GM21576 (cell line): ENCODE results near the gene ATL2.
"Not testable (repeated sequence)": the region's sequence is repeated elsewhere in the genome, so short reads cannot be mapped to it uniquely, and the experiment has no call there.

Experiments used
- ATAC-seq: cut with Tn5 transposase; IDR thresholded peaks from one replicate; pipeline ENCODE4 v1.9.1; 2021; ENCODE audit warnings: mild to moderate bottlenecking, moderate library complexity; ENCODE audit not compliant: unreplicated experiment

The ATL2 gene

DNA sequence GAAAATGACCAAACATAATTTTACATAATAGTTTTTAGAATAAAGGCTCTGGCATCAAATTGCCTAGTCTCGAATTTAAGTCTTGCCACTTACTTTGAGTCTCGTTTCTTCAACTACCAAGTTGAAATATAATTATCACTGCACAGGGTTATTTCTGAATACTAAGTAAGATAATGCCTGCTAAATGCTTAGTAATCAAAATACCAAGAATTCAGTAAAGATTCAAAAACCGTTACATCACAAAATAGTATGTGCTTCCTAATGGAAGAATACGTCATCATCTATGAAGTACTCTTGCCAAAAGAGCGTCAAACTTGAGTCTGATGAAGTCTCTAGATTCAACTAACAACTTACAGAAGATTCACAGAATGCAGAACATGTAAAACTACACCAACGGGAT is 40.5 kb downstream of the ATL2 start:
- ATAC-seq: no peak

DNA sequence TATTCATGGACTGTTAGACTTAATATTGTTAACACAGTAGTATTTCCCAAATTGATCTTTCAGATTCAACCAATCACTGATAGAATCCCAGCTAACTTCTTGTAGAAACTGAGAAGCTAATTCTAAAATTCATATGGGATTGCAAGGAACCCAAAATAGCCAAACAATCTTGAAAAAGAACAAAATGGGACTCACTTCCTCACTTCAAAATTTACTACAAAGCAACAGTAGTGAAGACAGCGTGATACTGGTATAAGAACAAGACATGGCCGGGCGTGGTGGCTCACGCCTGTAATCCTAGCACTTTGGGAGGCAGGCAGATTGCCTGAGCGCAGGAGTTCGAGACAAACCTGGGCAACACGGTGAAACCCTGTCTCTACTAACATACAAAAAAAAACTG is 46.3 kb downstream of the ATL2 start:
- ATAC-seq: no peak

DNA sequence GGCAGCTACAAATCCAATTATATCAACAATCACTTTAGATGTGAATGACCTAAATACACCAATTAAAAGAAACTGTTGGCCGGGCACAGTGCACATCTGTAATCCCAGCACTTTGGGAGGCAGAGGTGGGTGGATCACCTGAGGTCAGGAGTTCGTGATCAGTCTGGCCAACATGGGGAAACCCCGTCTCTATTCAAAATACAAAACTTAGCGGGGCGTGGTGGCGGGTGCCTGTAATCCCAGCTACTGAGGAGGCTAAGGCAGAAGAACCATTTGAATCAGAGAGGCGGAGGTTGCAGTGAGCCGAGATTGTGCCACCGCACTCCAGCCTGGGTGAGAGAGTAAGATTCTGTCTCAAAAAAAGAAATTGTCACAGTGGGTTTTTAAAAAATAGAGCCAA is 49.5 kb downstream of the ATL2 start:
- ATAC-seq: no peak

DNA sequence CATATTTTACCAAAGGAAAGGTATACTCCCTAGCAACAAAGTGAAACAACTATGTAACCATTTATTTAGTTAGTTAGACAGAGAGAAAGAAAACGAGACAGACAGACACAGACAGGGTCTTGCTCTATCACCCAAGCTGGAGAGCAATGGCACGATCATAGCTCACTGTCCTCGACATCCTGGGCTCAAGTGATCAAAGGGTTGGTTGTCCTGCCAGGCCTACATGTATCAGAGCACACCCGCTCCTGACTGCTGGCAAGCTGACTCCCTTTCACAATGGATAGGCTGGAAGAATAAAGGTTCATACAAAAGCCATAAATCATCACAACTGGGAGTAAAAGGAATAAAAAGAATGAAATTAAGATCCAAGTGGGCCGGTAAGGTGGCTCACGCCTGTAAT is 53.5 kb downstream of the ATL2 start:
- no peak for ATAC-seq

DNA sequence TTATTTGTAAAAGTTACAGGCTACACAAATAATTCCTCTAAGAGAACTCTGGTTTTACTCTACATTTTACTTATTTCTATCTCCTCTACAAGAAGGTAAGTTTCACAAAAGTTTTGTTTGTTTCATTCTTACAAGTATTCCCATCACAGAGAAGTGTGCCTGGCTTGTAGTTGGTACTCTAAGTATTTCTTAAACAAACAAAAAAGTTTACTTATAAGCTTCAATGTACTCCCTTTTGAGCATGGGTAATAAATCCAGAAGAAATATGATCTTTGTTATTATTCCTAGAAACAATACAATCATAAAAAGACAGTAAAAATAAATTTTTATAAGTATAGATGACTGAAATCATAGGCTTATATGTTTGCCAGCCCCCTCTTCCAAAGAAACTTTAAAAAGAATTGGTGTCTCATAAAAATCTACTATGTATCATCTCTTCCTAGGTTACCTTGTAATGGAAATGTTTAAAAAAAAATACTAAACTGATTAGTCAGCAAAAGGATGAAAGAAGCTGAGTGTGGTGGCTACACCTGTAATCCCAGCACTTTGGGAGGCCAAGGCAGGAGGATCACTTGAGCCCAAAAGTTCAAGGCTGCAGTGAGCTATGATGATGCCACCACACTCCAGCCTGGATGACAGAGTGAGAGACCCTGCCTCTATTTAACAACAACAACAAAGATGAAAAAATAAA is 54.7 kb downstream of the ATL2 start:
- no peak for ATAC-seq

DNA sequence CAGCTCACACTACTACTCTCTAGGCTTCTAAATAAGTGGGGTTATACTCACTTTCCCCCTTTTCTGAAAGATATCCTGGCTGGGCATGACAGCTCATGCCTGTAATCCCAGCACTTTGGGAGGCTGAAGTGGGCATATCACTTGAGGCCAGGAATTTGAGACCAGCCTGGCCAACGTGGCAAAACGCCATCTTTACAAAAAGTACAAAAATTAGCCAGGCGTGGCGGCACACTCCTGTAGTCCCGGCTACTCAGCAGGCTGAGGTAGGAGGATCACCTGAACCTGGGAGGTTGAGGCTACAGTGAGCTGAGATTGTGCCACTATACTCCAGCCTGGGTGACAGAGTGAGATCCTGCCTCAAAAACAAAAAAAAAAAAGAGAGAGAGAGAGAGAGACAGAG is 57.8 kb downstream of the ATL2 start:
- ATAC-seq: not testable (repeated sequence)

DNA sequence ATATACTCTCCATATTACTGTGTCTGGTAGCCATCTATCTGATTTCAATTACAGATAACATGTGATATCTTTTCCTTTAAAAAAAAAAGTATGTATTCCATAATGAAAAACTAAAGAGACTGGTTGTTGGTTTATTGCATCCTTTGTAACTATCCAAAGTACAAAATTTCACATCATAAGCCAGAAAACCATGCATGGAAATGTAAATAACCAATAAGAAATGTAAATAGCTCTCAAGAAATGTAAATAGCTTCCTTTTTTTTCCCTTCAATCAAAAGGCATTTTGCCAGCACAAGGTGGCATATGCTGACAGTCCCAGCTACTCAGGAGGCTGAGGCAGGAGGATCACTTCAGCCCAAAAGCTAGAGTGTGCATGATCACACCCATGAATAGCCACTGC is 59.3 kb downstream of the ATL2 start:
- no peak for ATAC-seq

DNA sequence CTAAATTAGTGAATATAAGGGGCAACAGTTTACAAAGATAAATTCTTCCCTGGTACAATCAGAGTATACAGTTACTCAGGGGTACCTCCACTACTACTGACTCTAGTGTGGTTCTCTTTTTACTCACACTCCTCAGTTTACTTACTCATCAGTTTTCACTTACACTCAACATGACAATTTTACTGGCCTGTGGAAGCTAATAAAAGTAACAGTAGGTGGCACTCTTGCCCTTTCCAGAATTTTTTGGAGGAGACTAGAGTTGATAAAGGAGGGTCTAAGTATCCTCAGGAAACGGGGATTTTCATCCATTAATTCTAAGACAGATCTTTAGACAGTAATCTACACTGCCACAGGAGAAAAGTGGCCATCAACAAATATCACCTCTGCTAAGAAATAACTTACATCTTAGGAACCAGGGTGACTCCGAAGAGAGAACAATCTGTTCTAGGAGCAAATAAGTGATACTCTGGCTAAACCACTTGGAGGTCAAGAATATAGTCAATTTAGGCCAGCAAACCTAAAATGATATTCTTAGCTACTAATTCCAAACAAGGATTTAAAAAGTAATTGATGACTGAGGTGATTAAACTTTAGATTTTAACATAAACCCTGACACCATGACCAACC is 61.3 kb downstream of the ATL2 start:
- ATAC-seq: no peak

DNA sequence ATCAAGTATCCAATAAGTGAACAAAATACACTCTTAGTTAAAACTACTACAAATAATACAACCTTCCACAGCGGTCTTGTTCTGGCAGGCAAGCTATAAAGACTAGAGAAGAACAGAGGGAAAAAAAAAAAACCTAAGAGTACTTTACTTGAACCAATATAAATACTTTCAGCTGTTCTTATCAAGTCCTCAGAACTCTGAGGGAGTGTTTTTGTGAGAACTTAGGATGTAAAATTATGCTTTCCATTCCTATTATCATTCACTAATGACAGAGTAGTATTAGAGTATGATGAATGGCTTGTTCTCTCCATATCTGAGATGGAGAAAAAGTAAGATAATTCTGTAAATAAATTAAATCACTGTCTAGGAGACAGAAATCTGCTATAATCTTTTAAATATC is 68.3 kb downstream of the ATL2 start:
- ATAC-seq: no peak

DNA sequence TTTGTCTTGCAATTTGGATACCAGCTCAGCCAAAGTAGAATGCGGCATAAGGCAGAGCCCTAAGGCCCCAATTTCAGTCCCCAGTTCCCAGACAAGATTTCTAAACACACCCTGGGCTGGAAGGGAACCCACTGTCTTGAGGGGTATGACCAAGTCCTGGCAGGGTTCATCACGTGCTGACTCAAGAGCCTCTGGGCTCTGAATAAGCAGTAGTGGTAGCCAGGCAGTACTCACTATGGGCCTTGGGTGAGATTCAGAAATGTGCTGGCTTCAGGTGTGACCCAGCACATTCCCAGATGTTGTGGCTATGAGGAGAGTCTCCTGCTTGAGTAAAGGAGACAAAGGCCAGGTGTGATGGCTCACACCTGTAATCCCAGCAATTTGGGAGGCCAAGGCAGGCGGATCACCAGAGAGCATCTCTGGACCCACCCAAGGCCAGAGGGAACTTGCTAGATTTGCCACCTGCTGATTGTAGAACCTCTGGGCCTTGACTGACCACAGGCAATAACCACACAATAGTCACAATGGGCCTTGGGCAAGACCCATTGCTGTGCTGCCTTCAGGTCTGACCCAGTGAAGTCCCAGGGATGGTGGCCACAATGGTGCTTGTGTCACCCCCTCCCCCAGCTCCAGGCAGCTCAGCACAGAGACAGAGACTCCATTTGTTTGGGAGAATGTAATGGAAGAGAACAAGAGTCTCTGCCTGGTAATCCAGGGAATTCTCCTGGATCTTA is 74.9 kb downstream of the ATL2 start:
- ATAC-seq: no peak

DNA sequence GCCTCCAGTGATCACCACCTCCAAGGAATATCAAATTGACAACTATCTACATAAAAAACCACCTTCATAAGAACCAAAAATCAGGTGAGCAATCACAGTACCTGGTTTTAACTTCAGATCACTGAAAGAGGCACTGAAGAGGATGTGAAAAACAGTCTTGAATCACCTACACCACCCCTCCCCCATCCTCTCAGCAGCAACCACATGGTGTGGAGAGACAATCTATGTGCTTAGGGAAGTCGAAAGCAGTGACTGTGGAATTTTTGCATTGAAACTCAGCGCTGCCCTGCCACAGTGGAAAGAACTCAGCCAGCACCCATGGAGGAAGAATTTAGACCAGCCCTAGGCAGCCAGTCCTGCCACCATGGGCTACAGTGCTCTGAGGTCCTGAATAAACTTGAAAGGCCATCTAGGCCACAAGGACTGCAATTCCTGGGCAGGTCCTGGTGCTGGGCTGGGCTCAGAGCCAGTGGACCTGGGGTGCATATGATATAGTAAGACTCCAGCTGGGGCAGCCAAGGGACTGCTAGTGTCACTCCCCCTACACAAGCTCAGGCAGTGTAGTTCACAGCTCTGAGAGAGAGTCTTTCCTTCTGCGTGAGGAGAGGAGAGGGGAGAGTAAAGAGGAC is 75.6 kb downstream of the ATL2 start:
- peak; percentile 87 for ATAC-seq

DNA sequence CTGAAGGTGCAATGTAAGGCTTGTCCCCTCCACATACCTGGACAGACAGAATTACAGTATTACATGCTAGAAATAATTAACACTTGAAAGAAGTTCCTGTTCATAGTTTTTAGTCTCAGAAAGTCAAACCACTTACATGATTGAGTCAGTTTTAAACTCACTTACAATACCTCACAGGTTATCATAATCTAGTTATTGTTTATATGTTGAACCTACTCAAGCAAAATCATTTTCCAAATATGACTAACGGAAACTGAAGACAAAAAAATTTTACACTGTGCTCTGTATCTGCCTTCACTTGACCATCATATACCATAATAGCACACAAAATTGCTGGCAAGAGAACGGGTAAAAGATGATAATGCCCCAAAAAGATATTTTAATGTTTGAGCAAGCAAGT is 78.5 kb downstream of the ATL2 start:
- ATAC-seq: no peak

DNA sequence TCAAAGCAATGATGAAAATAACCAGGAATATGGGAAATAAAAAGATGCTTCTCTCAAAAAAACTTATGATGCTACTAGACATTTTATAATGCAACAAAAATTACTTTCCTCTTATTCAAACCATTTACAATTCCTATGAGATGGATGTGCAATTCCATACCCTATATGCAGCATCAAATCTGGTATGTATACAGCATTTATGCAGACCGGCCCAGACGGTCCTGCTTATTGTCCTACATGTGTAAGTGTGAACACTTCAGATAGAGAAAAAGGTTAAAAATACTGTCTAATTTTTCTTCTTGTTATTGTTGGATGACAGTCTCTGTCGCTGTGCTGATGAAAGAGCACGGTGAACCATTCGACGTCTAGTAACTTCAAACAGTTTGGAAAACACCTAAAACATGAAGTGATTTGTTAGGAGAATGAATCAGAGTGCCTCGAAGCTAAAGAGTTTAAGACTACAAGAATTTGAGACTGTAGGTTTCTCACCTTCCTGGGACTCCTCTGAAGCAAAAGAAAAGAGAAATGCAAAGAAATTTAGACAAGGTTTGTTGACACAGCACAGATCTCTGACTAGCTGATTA is 80.8 kb downstream of the ATL2 start:
- ATAC-seq: no peak

DNA sequence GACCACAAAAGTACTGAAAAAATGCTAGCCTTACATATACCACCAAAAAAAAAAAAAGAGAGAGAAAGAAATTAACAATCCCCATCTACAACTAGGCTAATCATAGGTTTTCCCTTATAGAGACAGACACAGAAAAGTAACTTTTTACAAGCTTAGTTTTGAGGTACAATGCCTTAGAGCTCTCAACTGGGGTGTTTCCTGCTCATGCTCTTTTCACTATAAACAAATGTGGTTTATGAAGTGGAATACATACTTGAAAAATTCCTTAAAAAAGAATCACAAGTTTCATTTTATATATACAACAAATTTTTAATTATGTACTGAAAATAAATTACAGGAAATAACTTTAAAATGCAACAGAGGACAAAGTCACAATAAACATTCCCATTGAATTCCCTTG is 82.5 kb downstream of the ATL2 start:
- no peak for ATAC-seq

DNA sequence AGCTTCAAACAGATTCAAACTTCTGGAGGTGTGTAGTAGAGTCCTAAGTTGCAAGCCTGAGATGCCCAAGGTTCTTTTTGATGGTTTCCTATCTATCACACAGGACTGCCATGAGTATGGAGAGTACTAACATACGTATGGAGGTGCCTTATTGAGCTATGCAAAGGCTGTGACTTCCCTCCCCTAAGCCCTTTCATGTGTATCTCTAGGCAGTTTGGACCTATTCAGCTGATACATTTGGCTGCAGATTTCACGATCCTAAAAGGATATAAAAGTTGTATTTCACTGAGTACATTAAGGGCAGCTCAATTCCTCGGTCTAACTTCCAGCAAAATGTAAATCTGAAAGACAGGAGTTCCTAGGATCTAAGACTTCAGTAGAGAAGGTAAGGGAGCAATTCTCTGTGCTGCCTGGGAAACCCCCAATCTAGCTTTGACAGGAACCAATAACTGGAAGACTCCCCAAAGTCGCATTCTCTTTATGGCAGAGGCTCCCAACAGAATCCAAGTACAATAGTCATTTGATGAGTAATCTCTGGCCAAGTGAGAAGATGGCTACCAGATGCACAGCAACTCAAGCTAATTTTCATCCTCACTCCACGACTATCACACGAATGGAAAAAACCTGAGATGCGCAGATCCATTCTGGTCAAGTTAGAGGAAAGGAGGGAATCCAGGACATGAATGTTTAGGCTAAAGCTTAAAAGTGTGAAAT is 83.8 kb downstream of the ATL2 start:
- ATAC-seq: no peak

DNA sequence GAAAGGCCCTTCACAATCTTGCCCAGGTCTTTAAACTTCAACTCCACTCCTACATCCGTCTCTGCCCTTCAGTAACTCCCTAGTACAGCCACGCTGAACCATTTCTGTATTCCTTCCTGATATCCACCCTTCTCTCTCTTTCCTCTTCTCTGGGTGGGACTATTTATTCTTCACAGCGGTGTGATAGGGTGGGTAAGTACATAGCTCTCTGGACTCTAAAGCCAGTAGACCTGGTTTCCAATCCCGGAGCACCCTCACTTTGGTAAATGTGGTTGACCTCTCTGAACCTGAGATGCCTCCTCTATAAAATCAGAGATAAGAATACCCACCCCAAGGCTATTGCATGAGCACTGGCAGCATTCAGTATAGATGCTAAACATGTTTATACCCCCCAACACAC is 86.7 kb downstream of the ATL2 start:
- no peak for ATAC-seq

DNA sequence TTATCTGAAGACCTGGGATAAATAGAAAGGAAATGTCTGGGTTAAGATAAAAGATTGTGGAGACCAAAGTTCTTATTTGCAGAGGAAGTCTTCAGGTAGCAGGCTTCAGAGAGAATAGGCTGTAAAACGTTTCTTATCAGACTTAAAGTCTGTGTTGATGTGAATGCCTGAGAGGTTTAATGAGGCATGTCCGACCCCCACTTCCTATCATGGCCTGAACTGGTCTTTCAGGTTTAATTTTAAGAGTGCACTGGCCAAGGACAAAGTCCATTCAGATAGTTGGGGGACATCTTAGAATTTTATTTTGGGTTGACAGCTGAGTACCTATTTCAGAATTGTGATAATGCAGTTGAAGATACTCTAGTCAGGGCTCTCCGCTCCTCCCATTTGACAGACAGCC is 92.1 kb downstream of the ATL2 start:
- no peak for ATAC-seq

DNA sequence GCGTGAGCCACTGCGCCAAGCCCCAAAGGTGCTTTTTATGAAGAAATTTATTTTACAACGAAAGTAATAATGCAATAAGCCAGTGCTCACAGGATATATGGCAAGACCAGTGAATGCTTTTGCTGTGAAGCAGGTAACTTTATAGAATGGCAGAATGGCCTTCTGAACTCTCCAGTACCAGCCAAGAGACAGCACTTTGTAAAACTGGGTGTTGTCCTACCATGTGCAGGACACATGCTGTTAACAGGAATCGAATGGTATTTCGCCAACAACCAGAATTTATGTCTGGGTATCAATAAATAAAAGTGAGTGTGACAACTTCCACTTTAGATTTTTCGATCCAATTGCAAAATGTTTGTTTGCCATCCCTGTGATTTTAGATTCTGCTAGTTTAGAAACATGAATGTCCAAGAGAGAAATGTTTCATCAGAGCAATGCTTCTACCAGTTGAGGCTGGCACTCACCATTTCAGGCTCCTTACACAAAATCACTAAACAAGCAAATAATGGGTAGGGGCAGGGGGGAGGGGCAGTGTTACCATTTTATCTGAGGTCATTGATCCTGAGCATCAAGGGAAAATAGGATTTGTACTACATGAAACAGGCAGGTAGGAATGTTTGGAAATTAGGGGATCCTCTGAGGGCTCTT is 95.9 kb downstream of the ATL2 start:
- no peak for ATAC-seq

DNA sequence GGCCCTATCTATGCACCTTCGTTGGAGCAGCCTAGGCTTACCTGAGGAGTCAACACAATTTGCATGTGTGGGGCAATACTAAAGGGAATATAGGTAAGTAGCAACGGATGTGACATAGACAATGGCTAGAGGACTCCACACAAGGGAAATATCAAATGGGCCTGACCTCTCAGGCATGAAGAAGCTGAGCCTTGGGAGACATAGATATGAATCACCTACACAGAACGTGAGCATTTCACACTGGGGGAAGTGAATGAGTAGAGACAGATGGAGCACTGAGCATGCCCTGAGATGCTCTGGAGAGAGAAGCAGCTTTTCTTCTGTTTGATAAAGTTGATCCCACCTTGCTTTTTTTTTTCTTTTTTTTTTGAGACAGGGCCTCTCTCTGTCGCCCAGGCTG is 97.9 kb downstream of the ATL2 start:
- ATAC-seq: no peak

DNA sequence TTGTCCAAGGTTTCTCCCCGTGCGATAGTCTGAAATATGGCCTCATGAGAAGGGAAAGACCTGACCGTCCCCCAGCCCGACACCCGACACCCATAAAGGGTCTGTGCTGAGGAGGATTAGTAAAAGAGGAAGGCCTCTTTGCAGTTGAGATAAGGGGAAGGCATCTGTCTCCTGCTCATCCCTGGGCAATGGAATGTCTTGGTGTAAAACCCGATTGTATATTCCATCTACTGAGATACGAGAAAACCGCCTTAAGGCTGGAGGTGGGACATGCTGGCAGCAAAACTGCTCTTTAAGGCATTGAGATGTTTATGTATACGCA is 99.0 kb downstream of the ATL2 start:
- not testable (repeated sequence) for ATAC-seq
